Measurements from ENCODE around the gene TRIM38. TPM values are rescaled to one million over a fixed set of nuclear protein-coding genes. Genes with fewer than 3 reads are reported as not detected.

Gene TRIM38
- total RNA-seq, 1 experiment from 2014 or later: 4.4 TPM

DNA sequence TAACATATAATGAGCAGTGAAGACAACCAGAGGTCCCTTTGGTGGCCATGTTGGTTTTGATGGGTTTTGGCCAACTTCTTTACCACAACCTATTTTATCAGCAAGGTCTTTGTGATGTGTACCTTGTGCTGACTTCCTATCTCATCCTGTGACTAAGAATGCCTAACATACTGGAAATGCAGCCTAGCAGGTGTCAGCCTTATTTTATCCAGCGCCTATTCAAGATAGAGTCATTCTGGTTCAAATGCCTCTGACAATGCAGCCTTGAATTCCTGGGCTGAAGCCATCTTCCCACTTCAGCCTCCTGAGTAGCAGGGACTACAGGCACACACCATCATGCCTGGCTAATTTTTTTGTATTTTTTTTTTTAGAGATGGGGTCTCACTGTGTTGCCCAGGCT lies 7.8 kb upstream of the TRIM38 start:
- H3K36me3 ChIP-seq (ENCODE audit: control insufficient read depth, insufficient read depth, low read length): no peaks in the 10 kb centered on the region
- CTCF ChIA-PET: interaction anchor here (0.9 kb wide), 1 partner anchor 496 kb away, joined by 3 read pairs; no protein-coding TSS in a partner anchor
- intact Hi-C loops (cut with micrococcal nuclease; ENCODE audit: unreplicated experiment): no loop called here

DNA sequence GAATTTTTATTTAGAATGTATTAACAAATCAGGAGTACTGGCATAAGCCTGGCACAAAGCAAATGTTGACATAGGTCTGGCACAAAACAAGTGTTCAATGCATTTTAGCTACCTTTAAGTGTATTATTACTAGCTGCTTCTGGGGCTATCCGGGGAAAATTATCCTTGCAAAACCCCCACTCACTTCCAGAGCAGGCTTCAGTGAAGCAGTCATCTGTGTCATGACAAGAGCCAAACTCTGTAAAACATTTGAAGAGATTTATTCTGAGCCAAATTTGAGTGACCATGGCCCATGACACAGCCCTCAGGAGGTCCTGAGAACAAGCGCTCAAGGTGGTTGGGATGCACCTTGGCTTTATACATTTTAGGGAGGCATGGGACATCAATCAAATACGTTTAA lies 6.4 kb upstream of the TRIM38 start:
- Histone ChIP-seq H3K36me3 (ENCODE audit: control insufficient read depth, insufficient read depth, low read length) (no peaks in the 10 kb centered on the region), H3K27ac (ENCODE audit: low read length) (no peak overlapping the region), H3K4me1 (ENCODE audit: control insufficient read depth, insufficient read depth, low read length) (no peaks in the 10 kb centered on the region; the same call in 1 of the 2 replicates), H3K9me3 (ENCODE audit: control insufficient read depth, insufficient read depth, low read depth, low read length) (no peaks in the 10 kb centered on the region), H3K4me3 (ENCODE audit: low read depth in 2 of 2, low read length in 2 of 2) (no peak overlapping the region), H3K27me3 (ENCODE audit: control insufficient read depth, insufficient read depth, low read length) (no peaks in the 10 kb centered on the region)
- no peak for TF ChIP-seq POLR2AphosphoS5 (IDR thresholded peaks at IDR 0.05; ENCODE audit: low read depth, low read length)
- TF ChIP-seq, protein P1, sequence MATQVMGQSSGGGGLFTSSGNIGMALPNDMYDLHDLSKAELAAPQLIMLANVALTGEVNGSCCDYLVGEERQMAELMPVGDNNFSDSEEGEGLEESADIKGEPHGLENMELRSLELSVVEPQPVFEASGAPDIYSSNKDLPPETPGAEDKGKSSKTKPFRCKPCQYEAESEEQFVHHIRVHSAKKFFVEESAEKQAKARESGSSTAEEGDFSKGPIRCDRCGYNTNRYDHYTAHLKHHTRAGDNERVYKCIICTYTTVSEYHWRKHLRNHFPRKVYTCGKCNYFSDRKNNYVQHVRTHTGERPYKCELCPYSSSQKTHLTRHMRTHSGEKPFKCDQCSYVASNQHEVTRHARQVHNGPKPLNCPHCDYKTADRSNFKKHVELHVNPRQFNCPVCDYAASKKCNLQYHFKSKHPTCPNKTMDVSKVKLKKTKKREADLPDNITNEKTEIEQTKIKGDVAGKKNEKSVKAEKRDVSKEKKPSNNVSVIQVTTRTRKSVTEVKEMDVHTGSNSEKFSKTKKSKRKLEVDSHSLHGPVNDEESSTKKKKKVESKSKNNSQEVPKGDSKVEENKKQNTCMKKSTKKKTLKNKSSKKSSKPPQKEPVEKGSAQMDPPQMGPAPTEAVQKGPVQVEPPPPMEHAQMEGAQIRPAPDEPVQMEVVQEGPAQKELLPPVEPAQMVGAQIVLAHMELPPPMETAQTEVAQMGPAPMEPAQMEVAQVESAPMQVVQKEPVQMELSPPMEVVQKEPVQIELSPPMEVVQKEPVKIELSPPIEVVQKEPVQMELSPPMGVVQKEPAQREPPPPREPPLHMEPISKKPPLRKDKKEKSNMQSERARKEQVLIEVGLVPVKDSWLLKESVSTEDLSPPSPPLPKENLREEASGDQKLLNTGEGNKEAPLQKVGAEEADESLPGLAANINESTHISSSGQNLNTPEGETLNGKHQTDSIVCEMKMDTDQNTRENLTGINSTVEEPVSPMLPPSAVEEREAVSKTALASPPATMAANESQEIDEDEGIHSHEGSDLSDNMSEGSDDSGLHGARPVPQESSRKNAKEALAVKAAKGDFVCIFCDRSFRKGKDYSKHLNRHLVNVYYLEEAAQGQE (IDR thresholded peaks at IDR 0.05; ENCODE audit: insufficient read depth in 1 of 2, low read depth in 2 of 2, low read length in 1 of 2): no peak
- no peak for TF ChIP-seq SIN3A (IDR thresholded peaks at IDR 0.05; ENCODE audit: borderline replicate concordance, insufficient read depth, low read depth, low read length)
- TF ChIP-seq, protein P2, sequence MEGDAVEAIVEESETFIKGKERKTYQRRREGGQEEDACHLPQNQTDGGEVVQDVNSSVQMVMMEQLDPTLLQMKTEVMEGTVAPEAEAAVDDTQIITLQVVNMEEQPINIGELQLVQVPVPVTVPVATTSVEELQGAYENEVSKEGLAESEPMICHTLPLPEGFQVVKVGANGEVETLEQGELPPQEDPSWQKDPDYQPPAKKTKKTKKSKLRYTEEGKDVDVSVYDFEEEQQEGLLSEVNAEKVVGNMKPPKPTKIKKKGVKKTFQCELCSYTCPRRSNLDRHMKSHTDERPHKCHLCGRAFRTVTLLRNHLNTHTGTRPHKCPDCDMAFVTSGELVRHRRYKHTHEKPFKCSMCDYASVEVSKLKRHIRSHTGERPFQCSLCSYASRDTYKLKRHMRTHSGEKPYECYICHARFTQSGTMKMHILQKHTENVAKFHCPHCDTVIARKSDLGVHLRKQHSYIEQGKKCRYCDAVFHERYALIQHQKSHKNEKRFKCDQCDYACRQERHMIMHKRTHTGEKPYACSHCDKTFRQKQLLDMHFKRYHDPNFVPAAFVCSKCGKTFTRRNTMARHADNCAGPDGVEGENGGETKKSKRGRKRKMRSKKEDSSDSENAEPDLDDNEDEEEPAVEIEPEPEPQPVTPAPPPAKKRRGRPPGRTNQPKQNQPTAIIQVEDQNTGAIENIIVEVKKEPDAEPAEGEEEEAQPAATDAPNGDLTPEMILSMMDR (IDR thresholded peaks at IDR 0.05): no peak
- no peak for TF ChIP-seq TCF7L2 (IDR thresholded peaks at IDR 0.05; ENCODE audit: low read depth, low read length)
- in situ Hi-C loops (cut with HindIII; ENCODE audit: low pct_unique_long_range_greater_than_20kb, low sequenced_read_pairs) (no loop called here), intact Hi-C loops (cut with micrococcal nuclease; ENCODE audit: unreplicated experiment) (no loop called here)
- DNase-seq (ENCODE audit: low read depth, low spot score) (no peak), ATAC-seq (no peak)
- POLR2A ChIA-PET: no interaction called here
- BruUV-seq (replicated peaks): no TSS peak
- CTCF ChIA-PET: no interaction called here

More for the DNA sequence above, 7.8 kb upstream of the TRIM38 start:
- Histone ChIP-seq H3K27me3 (ENCODE audit: control insufficient read depth, insufficient read depth, low read length) (no peaks in the 10 kb centered on the region), H3K4me1 (ENCODE audit: control insufficient read depth, insufficient read depth, low read length) (no peaks in the 10 kb centered on the region), H3K27ac (ENCODE audit: low read length) (no peak overlapping the region), H3K9me3 (ENCODE audit: control insufficient read depth, insufficient read depth, low read depth, low read length) (no peaks in the 10 kb centered on the region), H3K4me3 (ENCODE audit: low read depth in 2 of 2, low read length in 2 of 2) (no peak overlapping the region)
- ATAC-seq (no peak), DNase-seq (ENCODE audit: low read depth, low spot score) (no peak)
- in situ Hi-C loops (cut with HindIII; ENCODE audit: low pct_unique_long_range_greater_than_20kb, low sequenced_read_pairs): no loop called here
- BruUV-seq (replicated peaks): no TSS peak
- TF ChIP-seq SIN3A (IDR thresholded peaks at IDR 0.05; ENCODE audit: borderline replicate concordance, insufficient read depth, low read depth, low read length) (no peak), TCF7L2 (IDR thresholded peaks at IDR 0.05; ENCODE audit: low read depth, low read length) (no peak), POLR2AphosphoS5 (IDR thresholded peaks at IDR 0.05; ENCODE audit: low read depth, low read length) (no peak)
- TF ChIP-seq, protein P2 (IDR thresholded peaks at IDR 0.05): no peak
- TF ChIP-seq, protein P1 (IDR thresholded peaks at IDR 0.05; ENCODE audit: insufficient read depth in 1 of 2, low read depth in 2 of 2, low read length in 1 of 2): no peak
- POLR2A ChIA-PET: no interaction called here

Data from Panc1 (cell line).